Activated naive CD4-positive, alpha-beta T cell treated with anti-CD3 and anti-CD28 coated beads, Interleukin-2, amount 50 U/mL, for 24 hours (primary cell): ENCODE data around the gene FBN1.

Source experiments
- H3K27ac Mint-ChIP-seq: one replicate; pipeline ENCODE4 v1.8.0; 2021; ENCODE audit warnings: mild to moderate bottlenecking, mixed read lengths
- H3K27me3 Mint-ChIP-seq: one replicate; pipeline ENCODE4 v1.8.0; 2021; ENCODE audit warnings: mixed read lengths
- H3K36me3 Mint-ChIP-seq: one replicate; pipeline ENCODE4 v1.8.0; 2021; ENCODE audit warnings: mixed read lengths
- H3K4me1 Mint-ChIP-seq: one replicate; pipeline ENCODE4 v1.8.0; 2021; ENCODE audit warnings: mixed read lengths
- H3K4me3 Mint-ChIP-seq: one replicate; pipeline ENCODE4 v1.8.0; 2021; ENCODE audit warnings: mild to moderate bottlenecking, mixed read lengths
- H3K9me3 Mint-ChIP-seq: one replicate; pipeline ENCODE4 v1.8.0; 2021; ENCODE audit warnings: mixed read lengths

The FBN1 gene

DNA sequence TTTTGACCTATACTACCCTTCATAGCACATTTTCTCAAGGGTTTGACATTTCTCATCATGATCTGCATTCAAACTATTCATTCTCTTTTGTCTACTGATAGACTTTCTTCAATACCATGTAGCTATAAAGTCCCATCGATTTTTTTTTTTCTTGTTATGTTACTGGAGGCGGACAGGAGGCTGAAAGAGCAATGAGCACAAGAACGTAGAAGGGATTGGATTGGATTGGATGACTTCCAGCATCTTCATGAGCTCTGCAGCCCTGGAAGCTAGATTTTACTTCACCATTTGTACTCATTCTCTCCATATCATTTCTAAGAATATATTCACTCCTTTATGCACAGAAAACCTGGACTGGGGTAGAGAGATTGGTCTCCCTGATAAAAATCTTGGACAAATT is 271.0 kb downstream of the FBN1 start:
- peaks cover 20% of the 10 kb centered on the region for H3K27me3 Mint-ChIP-seq

DNA sequence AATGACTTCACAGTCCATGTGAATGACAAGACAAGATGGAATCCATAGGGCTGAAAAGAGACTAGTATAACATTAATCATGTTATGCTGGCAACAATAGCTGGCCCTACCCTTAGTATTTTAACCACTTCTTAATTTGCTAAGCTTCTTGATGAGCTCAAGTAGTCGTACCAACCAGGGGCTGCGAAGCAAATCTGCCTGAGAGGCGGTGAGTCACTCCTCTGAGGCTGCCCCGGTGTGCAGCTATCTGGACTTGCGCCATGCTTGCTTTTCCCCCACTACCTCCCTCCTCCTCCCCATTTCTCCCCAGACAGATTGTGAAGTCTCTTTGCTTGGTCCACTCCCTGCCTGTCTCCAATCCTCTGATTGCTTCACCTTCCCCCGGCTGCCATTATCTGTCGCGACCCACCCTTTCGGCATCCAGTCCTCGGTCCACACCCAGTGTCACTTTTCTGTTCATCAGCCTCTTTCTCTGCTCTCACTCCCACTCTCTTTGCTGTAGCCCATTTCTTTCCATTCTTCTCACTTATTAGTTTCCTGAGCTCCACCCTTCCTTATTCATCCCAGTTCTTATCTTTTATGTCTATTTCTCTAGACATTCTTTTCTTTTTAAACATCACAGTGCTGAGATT is 271.6 kb downstream of the FBN1 start:
- H3K4me1 Mint-ChIP-seq, result no peaks in the 10 kb centered on the region
- H3K9me3 Mint-ChIP-seq, result peaks cover 5% of the 10 kb centered on the region
- no peak overlapping the region for H3K4me3 Mint-ChIP-seq
- peaks cover 22% of the 10 kb centered on the region for H3K27me3 Mint-ChIP-seq
- H3K27ac Mint-ChIP-seq, result no peak overlapping the region
- H3K36me3 Mint-ChIP-seq, result no peaks in the 10 kb centered on the region

More for the DNA sequence above, 271.0 kb downstream of the FBN1 start:
- H3K9me3 Mint-ChIP-seq, result peaks cover 5% of the 10 kb centered on the region
- no peaks in the 10 kb centered on the region for H3K36me3 Mint-ChIP-seq
- no peaks in the 10 kb centered on the region for H3K4me1 Mint-ChIP-seq
- no peak overlapping the region for H3K27ac Mint-ChIP-seq
- H3K4me3 Mint-ChIP-seq, result no peak overlapping the region

DNA sequence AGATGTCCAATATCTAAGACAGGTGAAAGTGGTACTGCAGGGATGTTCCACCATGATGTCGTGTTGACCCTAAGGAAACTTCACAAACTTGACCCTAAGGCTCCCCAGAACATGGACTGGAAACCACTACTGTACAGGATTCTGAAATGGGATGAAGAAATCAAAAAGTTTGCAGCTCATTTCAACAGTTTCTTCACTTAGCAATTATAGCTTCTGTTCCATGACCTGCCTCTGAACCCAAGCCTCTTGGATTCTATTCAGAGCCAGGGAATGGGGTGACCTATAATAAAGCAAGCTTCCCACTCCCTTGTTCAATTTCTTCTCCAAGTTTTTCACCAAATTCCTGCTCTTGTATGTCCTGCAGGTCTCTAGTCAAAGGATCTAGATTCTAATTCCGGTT is 273.5 kb downstream of the FBN1 start:
- Mint-ChIP-seq H3K36me3 (no peaks in the 10 kb centered on the region), H3K27me3 (peaks cover 23% of the 10 kb centered on the region), H3K4me3 (no peak overlapping the region)

DNA sequence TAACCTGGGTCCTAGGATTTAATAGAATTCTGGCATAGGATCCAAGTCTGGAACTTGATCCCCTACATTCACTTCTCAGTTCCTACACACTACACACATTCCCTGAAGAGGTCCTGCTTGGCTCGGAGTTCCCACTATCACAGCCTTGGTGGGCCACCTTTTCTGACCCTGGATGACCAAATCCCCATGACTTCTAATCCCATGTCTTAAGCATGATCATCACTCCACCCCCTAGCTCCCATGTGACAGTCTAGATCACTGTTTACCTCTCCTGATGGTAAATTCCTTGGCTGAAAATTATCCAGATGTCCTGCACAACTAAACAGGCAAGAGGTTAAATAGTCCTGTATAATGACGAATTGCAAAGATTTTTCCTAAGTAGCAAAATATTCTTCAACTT is 274.0 kb downstream of the FBN1 start:
- Mint-ChIP-seq H3K4me1 (no peaks in the 10 kb centered on the region), H3K9me3 (no peaks in the 10 kb centered on the region), H3K4me3 (no peak overlapping the region), H3K36me3 (no peaks in the 10 kb centered on the region), H3K27ac (no peak overlapping the region), H3K27me3 (peaks cover 23% of the 10 kb centered on the region)

More for the DNA sequence above, 273.5 kb downstream of the FBN1 start:
- Mint-ChIP-seq H3K9me3 (no peaks in the 10 kb centered on the region), H3K4me1 (no peaks in the 10 kb centered on the region), H3K27ac (no peak overlapping the region)

DNA sequence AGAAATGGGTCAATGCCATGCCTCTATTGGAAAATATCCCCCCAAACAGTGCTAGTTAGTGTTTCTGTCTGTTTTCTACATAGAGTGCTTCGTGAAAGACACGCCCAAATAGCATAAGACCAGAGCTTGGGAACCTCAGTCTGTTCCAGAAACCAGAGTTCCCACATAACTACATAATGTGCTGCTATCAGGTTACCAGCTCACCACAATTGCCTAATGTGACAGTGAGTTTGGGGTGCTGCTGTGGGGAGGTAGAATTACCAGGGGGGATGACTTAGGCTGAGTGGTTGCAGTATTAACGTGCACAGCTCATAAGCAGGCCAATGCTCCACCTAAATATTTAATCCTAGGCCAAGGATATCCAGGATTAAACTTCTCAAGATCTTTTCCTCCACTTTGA is 275.0 kb downstream of the FBN1 start:
- H3K9me3 Mint-ChIP-seq, result no peaks in the 10 kb centered on the region
- no peak overlapping the region for H3K4me3 Mint-ChIP-seq
- peaks cover 18% of the 10 kb centered on the region for H3K27me3 Mint-ChIP-seq
- H3K4me1 Mint-ChIP-seq, result no peaks in the 10 kb centered on the region
- no peak overlapping the region for H3K27ac Mint-ChIP-seq
- no peaks in the 10 kb centered on the region for H3K36me3 Mint-ChIP-seq

DNA sequence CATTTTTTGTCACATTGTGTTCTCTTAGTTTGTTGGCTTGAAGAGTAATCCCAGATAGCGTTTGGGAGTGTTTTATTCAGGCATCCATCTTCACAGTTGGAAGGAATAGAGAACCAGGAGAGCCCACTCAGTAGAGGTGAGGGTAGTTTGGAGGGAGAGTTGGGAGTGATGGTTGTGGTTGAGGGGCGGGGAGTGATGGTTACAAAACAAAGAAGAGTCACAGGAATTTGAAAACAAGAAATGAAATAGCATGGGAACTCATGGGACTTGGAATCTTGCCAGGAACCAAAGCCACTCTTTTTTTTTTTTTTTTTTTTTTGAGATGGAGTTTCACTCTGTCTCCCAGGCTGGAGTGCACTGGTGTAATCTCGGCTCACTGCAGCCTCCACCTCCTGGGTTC is 278.0 kb downstream of the FBN1 start:
- Mint-ChIP-seq H3K27me3 (peaks cover 12% of the 10 kb centered on the region), H3K4me3 (no peak overlapping the region), H3K9me3 (no peaks in the 10 kb centered on the region), H3K36me3 (no peaks in the 10 kb centered on the region), H3K27ac (no peak overlapping the region), H3K4me1 (no peaks in the 10 kb centered on the region)

DNA sequence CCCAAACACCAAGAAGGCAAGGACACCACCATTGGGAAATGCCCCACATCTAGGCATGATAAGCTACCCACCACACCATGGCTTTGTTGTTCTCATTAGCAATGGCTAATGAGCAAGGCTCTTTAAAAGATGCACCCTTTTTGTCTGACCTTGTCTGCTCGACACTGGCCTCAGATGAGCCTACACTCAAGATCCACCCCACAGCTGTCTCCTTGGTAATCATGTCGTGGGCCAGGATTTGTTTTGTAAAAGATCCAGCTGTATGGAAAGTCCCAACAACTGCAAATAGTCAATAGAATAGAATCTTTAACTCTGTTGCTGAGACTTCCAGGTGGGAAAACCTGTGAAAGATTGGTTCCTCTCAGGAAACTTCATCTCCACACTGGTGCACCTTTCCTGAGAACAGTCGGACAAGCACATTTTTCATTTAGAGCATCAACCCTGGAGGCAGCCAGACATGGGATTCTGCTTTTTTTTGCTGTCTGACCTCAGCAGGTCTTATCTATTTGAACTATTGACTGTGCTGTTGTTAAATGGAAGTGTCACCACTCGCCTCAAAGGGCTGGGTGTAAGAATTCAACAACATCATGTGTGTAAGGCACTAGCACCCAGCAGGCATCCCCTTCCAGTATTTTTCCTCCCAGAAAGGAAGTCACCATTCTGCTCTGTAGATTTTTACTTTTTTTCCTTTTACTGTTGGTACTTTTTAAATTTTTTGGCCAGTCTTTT is 278.8 kb downstream of the FBN1 start:
- Mint-ChIP-seq H3K9me3 (peaks cover 2% of the 10 kb centered on the region), H3K36me3 (no peaks in the 10 kb centered on the region), H3K4me3 (no peak overlapping the region), H3K27me3 (peaks cover 12% of the 10 kb centered on the region), H3K4me1 (no peaks in the 10 kb centered on the region), H3K27ac (no peak overlapping the region)

DNA sequence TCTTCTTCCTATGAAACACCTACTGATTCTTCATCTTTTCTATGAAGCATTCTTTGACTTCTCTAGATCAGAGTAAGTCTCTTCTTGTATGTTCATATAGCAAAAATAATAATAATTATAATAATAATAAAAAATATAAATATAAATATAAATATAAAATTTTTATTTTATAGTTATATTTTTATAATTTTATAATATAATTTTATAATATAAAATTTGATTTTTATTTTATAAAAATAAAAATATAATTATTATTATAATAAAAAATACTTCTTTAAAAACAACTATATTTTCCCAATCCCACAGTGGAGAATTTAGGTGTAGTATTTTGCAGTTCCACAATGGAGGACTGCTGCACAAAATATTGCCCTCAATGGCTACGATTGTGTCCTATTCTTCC is 279.9 kb downstream of the FBN1 start:
- Mint-ChIP-seq H3K27me3 (peaks cover 12% of the 10 kb centered on the region), H3K36me3 (no peaks in the 10 kb centered on the region)

DNA sequence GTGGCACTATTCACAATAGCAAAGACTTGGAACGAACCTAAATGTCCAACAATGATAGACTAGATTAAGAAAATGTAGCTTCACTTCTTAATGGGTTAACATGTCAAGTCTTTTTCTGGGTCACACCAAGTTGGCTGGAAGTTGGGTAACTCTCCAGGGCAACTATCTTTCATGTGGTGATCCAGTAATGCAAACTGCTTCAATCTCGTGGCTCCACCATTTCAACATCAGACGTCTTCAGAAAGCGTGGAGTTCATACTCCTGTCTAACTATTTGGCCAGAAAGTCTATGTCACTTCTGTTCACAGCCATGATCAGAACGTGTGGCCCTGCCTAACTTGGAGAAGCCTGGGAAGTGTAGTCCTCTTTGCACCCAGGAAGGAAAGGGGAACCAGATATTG is 282.0 kb downstream of the FBN1 start:
- no peak overlapping the region for H3K27ac Mint-ChIP-seq
- H3K4me1 Mint-ChIP-seq, result peaks cover 6% of the 10 kb centered on the region
- H3K27me3 Mint-ChIP-seq, result peaks cover 6% of the 10 kb centered on the region
- H3K9me3 Mint-ChIP-seq, result peaks cover 6% of the 10 kb centered on the region
- no peaks in the 10 kb centered on the region for H3K36me3 Mint-ChIP-seq
- H3K4me3 Mint-ChIP-seq, result no peak overlapping the region

More for the DNA sequence above, 279.9 kb downstream of the FBN1 start:
- Mint-ChIP-seq H3K4me3 (no peak overlapping the region), H3K27ac (no peak overlapping the region), H3K9me3 (peaks cover 6% of the 10 kb centered on the region), H3K4me1 (no peaks in the 10 kb centered on the region)

DNA sequence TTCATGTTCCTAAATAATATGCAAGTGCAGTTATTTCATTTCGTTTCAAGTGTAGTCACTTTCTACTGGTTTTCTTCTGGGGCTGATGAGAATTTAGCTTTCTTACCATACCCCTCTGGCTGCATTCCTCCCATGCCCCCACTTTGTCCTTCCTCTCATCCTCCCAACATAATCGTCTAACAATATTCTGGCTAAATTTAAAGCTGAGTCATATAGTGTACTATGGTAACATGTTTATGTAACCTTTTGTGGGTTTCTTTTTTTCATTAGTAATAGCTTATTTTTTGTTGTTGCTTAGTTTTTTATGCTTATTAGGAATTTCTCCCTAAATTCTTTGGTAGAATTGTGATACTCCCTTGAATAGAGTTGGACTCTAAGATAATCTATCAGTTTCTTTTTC is 283.8 kb downstream of the FBN1 start:
- peaks cover 8% of the 10 kb centered on the region for H3K4me1 Mint-ChIP-seq
- H3K4me3 Mint-ChIP-seq, result no peak overlapping the region
- peaks cover 4% of the 10 kb centered on the region for H3K27me3 Mint-ChIP-seq
- H3K36me3 Mint-ChIP-seq, result no peaks in the 10 kb centered on the region
- no peak overlapping the region for H3K27ac Mint-ChIP-seq
- H3K9me3 Mint-ChIP-seq, result peaks cover 6% of the 10 kb centered on the region

DNA sequence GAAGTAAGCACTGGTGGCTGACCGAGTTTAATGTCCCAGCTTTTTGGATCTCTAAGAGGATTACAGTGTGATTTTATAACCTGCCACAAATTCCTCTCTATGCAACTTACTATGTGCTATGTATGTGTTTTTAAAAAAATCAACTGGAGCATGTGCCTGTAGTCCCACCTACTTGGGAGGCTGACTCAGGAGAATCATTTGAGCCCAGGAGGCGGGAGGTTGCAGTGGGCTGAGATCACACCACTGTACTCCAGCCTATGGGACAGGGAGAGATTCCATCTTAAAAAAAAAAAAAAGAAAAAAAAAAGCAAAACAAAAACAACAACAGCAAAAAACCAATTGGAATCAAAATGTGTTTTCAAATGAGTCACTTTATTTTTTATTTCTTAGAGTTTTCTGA is 284.7 kb downstream of the FBN1 start:
- Mint-ChIP-seq H3K4me3 (no peak overlapping the region), H3K27ac (no peak overlapping the region), H3K27me3 (peaks cover 4% of the 10 kb centered on the region), H3K36me3 (no peaks in the 10 kb centered on the region), H3K4me1 (peaks cover 8% of the 10 kb centered on the region), H3K9me3 (peaks cover 6% of the 10 kb centered on the region)
